Measurements from ENCODE around the gene PRKG1.
A peak's percentile ranks its signal among the peaks of the same experiment; 100 is the strongest.

Gene PRKG1

GRCh38 chr10:51877636-51878035, 803.3 kb downstream of the PRKG1 start:
- peaks cover 0 to 11% (median 3%) of the 10 kb centered on the region in 4 experiments for H3K4me1 ChIP-seq (ENCODE audit: control extremely low read depth in 1 of 4, control insufficient read depth in 4 of 4, insufficient read depth in 4 of 4, low read length in 3 of 4)
- ChIA-PET POLR2A (no interaction called here), CTCF (no interaction called here)
- DNase-seq: no peak
- no peaks in the 10 kb centered on the region for H3K27me3 ChIP-seq (replicated peaks in 2 of 5; ENCODE audit: control insufficient read depth in 4 of 5, insufficient read depth in 5 of 5, low read length in 4 of 5)
- no peak overlapping the region for H3K4me3 ChIP-seq (ENCODE audit: control insufficient read depth in 1 of 7, extremely low read depth in 1 of 7, insufficient read depth in 4 of 7, low read depth in 2 of 7, low read length in 6 of 7)
- H3K9me3 ChIP-seq (ENCODE audit: control extremely low read depth in 1 of 5, control insufficient read depth in 4 of 5, insufficient read depth in 2 of 5, low read depth in 1 of 5, low read length in 4 of 5): peaks cover 0 to 2% (median 0%) of the 10 kb centered on the region in 5 experiments
- WGBS (ENCODE audit: insufficient coverage): 100% methylated on average over 1 of the region's 1 CpG
- H3K27ac ChIP-seq (ENCODE audit: insufficient read depth in 1 of 2, low read depth in 1 of 2, low read length in 2 of 2, poor library complexity in 1 of 2, severe bottlenecking in 2 of 2): no peak overlapping the region
- no peaks in the 10 kb centered on the region for H3K36me3 ChIP-seq (ENCODE audit: control insufficient read depth in 4 of 4, insufficient read depth in 4 of 4, low read length in 3 of 4)

GRCh38 chr10:51878695-51879094, 804.4 kb downstream of the PRKG1 start:
- Histone ChIP-seq H3K36me3 (ENCODE audit: control insufficient read depth in 4 of 4, insufficient read depth in 4 of 4, low read length in 3 of 4) (no peaks in the 10 kb centered on the region), H3K4me3 (ENCODE audit: control insufficient read depth in 1 of 7, extremely low read depth in 1 of 7, insufficient read depth in 4 of 7, low read depth in 2 of 7, low read length in 6 of 7) (peak overlapping the region in 1 of 7 experiments; percentile 24), H3K27me3 (replicated peaks in 2 of 5; ENCODE audit: control insufficient read depth in 4 of 5, insufficient read depth in 5 of 5, low read length in 4 of 5) (no peaks in the 10 kb centered on the region), H3K9me3 (ENCODE audit: control extremely low read depth in 1 of 5, control insufficient read depth in 4 of 5, insufficient read depth in 2 of 5, low read depth in 1 of 5, low read length in 4 of 5) (peaks cover 0 to 2% (median 0%) of the 10 kb centered on the region in 5 experiments), H3K27ac (ENCODE audit: insufficient read depth in 1 of 2, low read depth in 1 of 2, low read length in 2 of 2, poor library complexity in 1 of 2, severe bottlenecking in 2 of 2) (peak overlapping the region in 1 of 2 experiments; percentile 38), H3K4me1 (ENCODE audit: control extremely low read depth in 1 of 4, control insufficient read depth in 4 of 4, insufficient read depth in 4 of 4, low read length in 3 of 4) (peaks cover 0 to 11% (median 3%) of the 10 kb centered on the region in 4 experiments)
- ChIA-PET POLR2A (no interaction called here), CTCF (interaction anchor here (1.7 kb wide), 1 partner anchor 83 kb away, joined by 4 read pairs; no protein-coding TSS in a partner anchor)
- DNase-seq: no peak

GRCh38 chr10:51879238-51879637, 805.0 kb downstream of the PRKG1 start:
- WGBS (ENCODE audit: insufficient coverage): no CpG with 5 or more reads among the region's 1 CpG
- H3K27ac ChIP-seq (ENCODE audit: insufficient read depth in 1 of 2, low read depth in 1 of 2, low read length in 2 of 2, poor library complexity in 1 of 2, severe bottlenecking in 2 of 2): peak overlapping the region in 1 of 2 experiments; percentile 38
- H3K4me1 ChIP-seq (ENCODE audit: control extremely low read depth in 1 of 4, control insufficient read depth in 4 of 4, insufficient read depth in 4 of 4, low read length in 3 of 4): peaks cover 0 to 11% (median 3%) of the 10 kb centered on the region in 4 experiments
- H3K36me3 ChIP-seq (ENCODE audit: control insufficient read depth in 4 of 4, insufficient read depth in 4 of 4, low read length in 3 of 4): no peaks in the 10 kb centered on the region
- ChIA-PET POLR2A (no interaction called here), CTCF (interaction anchor here (1.7 kb wide), 1 partner anchor 83 kb away, joined by 4 read pairs; no protein-coding TSS in a partner anchor)
- no peaks in the 10 kb centered on the region for H3K27me3 ChIP-seq (replicated peaks in 2 of 5; ENCODE audit: control insufficient read depth in 4 of 5, insufficient read depth in 5 of 5, low read length in 4 of 5)
- H3K4me3 ChIP-seq (ENCODE audit: control insufficient read depth in 1 of 7, extremely low read depth in 1 of 7, insufficient read depth in 4 of 7, low read depth in 2 of 7, low read length in 6 of 7): peak overlapping the region in 1 of 7 experiments; percentile 24
- peak; percentile 33 to 87 (median 83) for DNase-seq
- H3K9me3 ChIP-seq (ENCODE audit: control extremely low read depth in 1 of 5, control insufficient read depth in 4 of 5, insufficient read depth in 2 of 5, low read depth in 1 of 5, low read length in 4 of 5): peaks cover 0 to 2% (median 0%) of the 10 kb centered on the region in 5 experiments

GRCh38 chr10:51881213-51881612, 806.9 kb downstream of the PRKG1 start:
- CTCF ChIA-PET: no interaction called here

GRCh38 chr10:51886438-51887068, 812.3 kb downstream of the PRKG1 start:
- 100% methylated on average over 3 of the region's 4 CpGs for WGBS (ENCODE audit: insufficient coverage)
- DNase-seq: no peak
- CTCF ChIA-PET: interaction anchor here (0.8 kb wide), 1 partner anchor 49 kb away, joined by 4 read pairs; no protein-coding TSS in a partner anchor

More at GRCh38 chr10:51881213-51881612, 806.9 kb downstream of the PRKG1 start:
- DNase-seq: no peak
- POLR2A ChIA-PET: no interaction called here
- Histone ChIP-seq H3K36me3 (ENCODE audit: control insufficient read depth in 4 of 4, insufficient read depth in 4 of 4, low read length in 3 of 4) (no peaks in the 10 kb centered on the region), H3K9me3 (ENCODE audit: control extremely low read depth in 1 of 5, control insufficient read depth in 4 of 5, insufficient read depth in 2 of 5, low read depth in 1 of 5, low read length in 4 of 5) (peaks cover 0 to 2% (median 0%) of the 10 kb centered on the region in 5 experiments), H3K4me3 (ENCODE audit: control insufficient read depth in 1 of 7, extremely low read depth in 1 of 7, insufficient read depth in 4 of 7, low read depth in 2 of 7, low read length in 6 of 7) (no peak overlapping the region), H3K4me1 (ENCODE audit: control extremely low read depth in 1 of 4, control insufficient read depth in 4 of 4, insufficient read depth in 4 of 4, low read length in 3 of 4) (peaks cover 0 to 11% (median 3%) of the 10 kb centered on the region in 4 experiments), H3K27ac (ENCODE audit: insufficient read depth in 1 of 2, low read depth in 1 of 2, low read length in 2 of 2, poor library complexity in 1 of 2, severe bottlenecking in 2 of 2) (no peak overlapping the region), H3K27me3 (replicated peaks in 2 of 5; ENCODE audit: control insufficient read depth in 4 of 5, insufficient read depth in 5 of 5, low read length in 4 of 5) (no peaks in the 10 kb centered on the region)

GRCh38 chr10:51888263-51888662, 814.0 kb downstream of the PRKG1 start:
- ChIA-PET POLR2A (no interaction called here), CTCF (no interaction called here)
- H3K27me3 ChIP-seq (replicated peaks in 2 of 5; ENCODE audit: control insufficient read depth in 4 of 5, insufficient read depth in 5 of 5, low read length in 4 of 5): no peaks in the 10 kb centered on the region
- DNase-seq: no peak
- no peaks in the 10 kb centered on the region for H3K4me1 ChIP-seq (ENCODE audit: control extremely low read depth in 1 of 4, control insufficient read depth in 4 of 4, insufficient read depth in 4 of 4, low read length in 3 of 4)
- no peak overlapping the region for H3K4me3 ChIP-seq (ENCODE audit: control insufficient read depth in 1 of 7, extremely low read depth in 1 of 7, insufficient read depth in 4 of 7, low read depth in 2 of 7, low read length in 6 of 7)
- H3K36me3 ChIP-seq (ENCODE audit: control insufficient read depth in 4 of 4, insufficient read depth in 4 of 4, low read length in 3 of 4): no peaks in the 10 kb centered on the region
- no peaks in the 10 kb centered on the region for H3K9me3 ChIP-seq (ENCODE audit: control extremely low read depth in 1 of 5, control insufficient read depth in 4 of 5, insufficient read depth in 2 of 5, low read depth in 1 of 5, low read length in 4 of 5)
- no peak overlapping the region for H3K27ac ChIP-seq (ENCODE audit: insufficient read depth in 1 of 2, low read depth in 1 of 2, low read length in 2 of 2, poor library complexity in 1 of 2, severe bottlenecking in 2 of 2)

More at GRCh38 chr10:51886438-51887068, 812.3 kb downstream of the PRKG1 start:
- Histone ChIP-seq H3K36me3 (ENCODE audit: control insufficient read depth in 4 of 4, insufficient read depth in 4 of 4, low read length in 3 of 4) (no peaks in the 10 kb centered on the region), H3K27me3 (replicated peaks in 2 of 5; ENCODE audit: control insufficient read depth in 4 of 5, insufficient read depth in 5 of 5, low read length in 4 of 5) (no peaks in the 10 kb centered on the region), H3K4me1 (ENCODE audit: control extremely low read depth in 1 of 4, control insufficient read depth in 4 of 4, insufficient read depth in 4 of 4, low read length in 3 of 4) (no peaks in the 10 kb centered on the region), H3K27ac (ENCODE audit: insufficient read depth in 1 of 2, low read depth in 1 of 2, low read length in 2 of 2, poor library complexity in 1 of 2, severe bottlenecking in 2 of 2) (no peak overlapping the region), H3K9me3 (ENCODE audit: control extremely low read depth in 1 of 5, control insufficient read depth in 4 of 5, insufficient read depth in 2 of 5, low read depth in 1 of 5, low read length in 4 of 5) (no peaks in the 10 kb centered on the region), H3K4me3 (ENCODE audit: control insufficient read depth in 1 of 7, extremely low read depth in 1 of 7, insufficient read depth in 4 of 7, low read depth in 2 of 7, low read length in 6 of 7) (no peak overlapping the region)
- POLR2A ChIA-PET: no interaction called here

GRCh38 chr10:51892313-51892712, 818.0 kb downstream of the PRKG1 start:
- Histone ChIP-seq H3K27me3 (replicated peaks in 2 of 5; ENCODE audit: control insufficient read depth in 4 of 5, insufficient read depth in 5 of 5, low read length in 4 of 5) (no peaks in the 10 kb centered on the region), H3K36me3 (ENCODE audit: control insufficient read depth in 4 of 4, insufficient read depth in 4 of 4, low read length in 3 of 4) (no peaks in the 10 kb centered on the region), H3K27ac (ENCODE audit: insufficient read depth in 1 of 2, low read depth in 1 of 2, low read length in 2 of 2, poor library complexity in 1 of 2, severe bottlenecking in 2 of 2) (no peak overlapping the region), H3K4me3 (ENCODE audit: control insufficient read depth in 1 of 7, extremely low read depth in 1 of 7, insufficient read depth in 4 of 7, low read depth in 2 of 7, low read length in 6 of 7) (no peak overlapping the region), H3K9me3 (ENCODE audit: control extremely low read depth in 1 of 5, control insufficient read depth in 4 of 5, insufficient read depth in 2 of 5, low read depth in 1 of 5, low read length in 4 of 5) (no peaks in the 10 kb centered on the region), H3K4me1 (ENCODE audit: control extremely low read depth in 1 of 4, control insufficient read depth in 4 of 4, insufficient read depth in 4 of 4, low read length in 3 of 4) (no peaks in the 10 kb centered on the region)
- DNase-seq: no peak
- ChIA-PET POLR2A (no interaction called here), CTCF (no interaction called here)
- 83% methylated on average over 1 of the region's 1 CpG for WGBS (ENCODE audit: insufficient coverage)

All from common myeloid progenitor, CD34-positive (primary cell).